HG03439 (cell line): ENCODE data around the gene KRTAP4-4.

Experiments
- ATAC-seq: cut with Tn5 transposase; IDR thresholded peaks from one replicate; pipeline ENCODE4 v1.9.1; 2021; ENCODE audit warnings: mild to moderate bottlenecking, moderate library complexity; ENCODE audit not compliant: unreplicated experiment

The KRTAP4-4 gene

DNA sequence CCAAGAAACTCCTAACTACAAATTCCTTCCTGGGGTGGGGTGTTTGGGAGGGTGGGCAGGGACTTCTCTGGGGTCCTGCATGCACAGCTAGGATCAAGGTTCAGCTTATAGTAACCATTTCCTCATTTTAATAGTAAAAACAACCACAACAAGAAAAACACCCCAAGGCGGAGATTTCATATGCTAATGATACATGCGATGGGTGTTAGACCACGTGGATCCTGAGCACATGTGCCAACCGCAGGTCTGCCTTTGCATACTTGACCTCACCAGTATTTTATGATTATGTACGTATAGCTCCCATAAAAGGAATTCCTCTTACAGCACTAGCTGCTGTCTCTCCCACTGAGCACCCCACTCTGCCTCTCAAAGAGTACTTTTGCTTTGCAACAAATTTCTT lies 44.3 kb downstream of the KRTAP4-4 start:
- no peak for ATAC-seq

DNA sequence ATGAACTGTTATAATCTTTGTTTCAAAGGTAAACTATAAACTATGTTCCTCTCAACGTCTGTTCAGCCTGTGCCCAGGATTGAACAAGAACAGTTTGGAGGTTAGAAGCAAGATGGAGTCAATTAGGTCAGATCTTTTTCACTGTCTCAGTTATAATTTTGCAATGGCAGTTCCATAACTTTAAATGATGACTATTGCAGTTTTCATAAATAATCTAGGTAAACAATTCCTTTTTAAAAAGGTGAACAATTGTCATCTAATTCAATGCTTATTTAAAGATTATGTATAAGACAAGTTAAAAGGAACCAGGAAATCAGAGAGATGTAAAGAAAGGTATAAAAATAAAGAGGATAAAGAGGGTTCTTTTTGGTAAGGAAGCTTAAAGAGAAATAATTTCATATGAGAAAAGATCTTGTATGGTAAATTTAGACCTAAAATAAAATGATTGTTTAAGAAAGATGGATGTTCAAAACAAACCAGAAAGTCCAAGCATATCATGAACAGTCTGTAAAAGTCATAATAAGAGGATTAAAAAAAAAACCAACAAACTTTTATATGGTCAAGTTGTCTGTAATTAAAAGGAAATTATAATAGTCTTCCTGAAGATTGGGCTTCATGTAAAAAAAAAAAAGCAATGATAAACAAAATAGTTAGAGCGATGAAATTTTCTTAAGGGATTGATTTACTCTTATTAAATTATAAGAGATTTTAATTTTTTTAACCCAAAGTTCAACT lies 49.2 kb downstream of the KRTAP4-4 start:
- no peak for ATAC-seq
